H1 (cell line): Measurements from ENCODE around the gene GRIN3A. TPM values are rescaled to one million over a fixed set of nuclear protein-coding genes. Genes with fewer than 3 reads are reported as not detected.

Source experiments
- CTCF ChIA-PET: fragments of 300-600 bp; sonication (Branson Sonifier 250); formaldehyde crosslinking; loops from one replicate; lab custom pipeline; 2021; ENCODE audit not compliant: partially characterized antibody; lab: Charles Lee
- POLR2A ChIA-PET: fragments of 300-600 bp; sonication (Branson Sonifier 250); formaldehyde crosslinking; loops from one replicate; lab custom pipeline; 2021; ENCODE audit warnings: inconsistent platforms; ENCODE audit not compliant: partially characterized antibody; lab: Charles Lee
- DNase-seq, 2 experiments: peaks; one replicate each; pipeline versions ENCODE4 v3.0.0 to v3.0.0-alpha.2; 2010 to 2022; ENCODE audit warnings: low spot score in 2 of 2, low read depth in 1 of 2, mixed read lengths in 1 of 2
- FAIRE-seq: peaks from 2 replicates; lab custom pipeline; 2011; peaks lifted over from hg19 to GRCh38; lab: Jason Lieb, UNC
- H2AFZ ChIP-seq: 2 replicates; pipeline ENCODE4 v1.8.1; 2012; ENCODE audit warnings: low read length, inconsistent platforms
- H2AK5ac ChIP-seq: 2 replicates; pipeline ENCODE4 v1.6.1; 2013; ENCODE audit warnings: low read depth, low read length
- H2BK120ac ChIP-seq: replicated peaks from 2 replicates; pipeline ENCODE3; 2013; ENCODE audit warnings: low read depth, low read length, inconsistent platforms
- H2BK12ac ChIP-seq: 2 replicates; pipeline ENCODE4 v1.6.1; 2013; ENCODE audit warnings: low read depth, low read length
- H2BK15ac ChIP-seq: 2 replicates; pipeline ENCODE4 v1.6.1; 2013; ENCODE audit warnings: low read length
- H2BK20ac ChIP-seq: 2 replicates; pipeline ENCODE4 v1.6.1; 2013; ENCODE audit warnings: low read length
- H2BK5ac ChIP-seq: 2 replicates; pipeline ENCODE4 v1.6.1; 2013; ENCODE audit warnings: low read depth, low read length
- H3K14ac ChIP-seq: 2 replicates; pipeline ENCODE4 v1.6.1; 2013; ENCODE audit warnings: inconsistent platforms; ENCODE audit not compliant: insufficient read length
- H3K18ac ChIP-seq: 2 replicates; pipeline ENCODE4 v1.6.1; 2013; ENCODE audit warnings: low read length; ENCODE audit errors: extremely low read depth
- H3K23ac ChIP-seq: 2 replicates; pipeline ENCODE4 v1.6.1; 2013; ENCODE audit warnings: inconsistent platforms; ENCODE audit not compliant: insufficient read length
- H3K23me2 ChIP-seq: 2 replicates; pipeline ENCODE4 v1.6.1; 2013; ENCODE audit warnings: low read depth, low read length
- H3K27ac ChIP-seq: 2 replicates; pipeline ENCODE4 v1.6.1; 2011; ENCODE audit warnings: low read depth, low read length, inconsistent platforms
- H3K27me3 ChIP-seq, 4 experiments: replicated peaks in 1 of 4; 1 replicate in 1 of 4; 2 replicates in 3 of 4; pipeline versions ENCODE4 v1.6.1 to v1.8.1; 2011 to 2013; ENCODE audit warnings: low read length in 3 of 4, mild to moderate bottlenecking in 3 of 4, inconsistent platforms in 2 of 4, mixed read lengths in 2 of 4, moderate library complexity in 1 of 4; ENCODE audit not compliant: control insufficient read depth in 3 of 4, insufficient read depth in 3 of 4; ENCODE audit errors: extremely low read depth in 1 of 4
- H3K36me3 ChIP-seq, 4 experiments: 2 replicates each; pipeline versions ENCODE4 v1.6.1 to v1.8.1; 2011 to 2013; ENCODE audit warnings: mild to moderate bottlenecking in 4 of 4, low read length in 3 of 4, moderate library complexity in 2 of 4, control low read depth in 1 of 4, inconsistent platforms in 1 of 4; ENCODE audit not compliant: insufficient read depth in 4 of 4, control insufficient read depth in 2 of 4
- H3K4ac ChIP-seq: replicated peaks from 2 replicates; pipeline ENCODE3; 2013; ENCODE audit warnings: low read length, low read depth, mixed read lengths, inconsistent platforms; ENCODE audit not compliant: insufficient read length
- H3K4me1 ChIP-seq, 4 experiments: replicated peaks in 1 of 4; 1 replicate in 1 of 4; 2 replicates in 3 of 4; pipeline versions ENCODE4 v1.6.1 to v1.8.1; 2011 to 2013; ENCODE audit warnings: low read length in 3 of 4, inconsistent platforms in 2 of 4, mixed read lengths in 1 of 4; ENCODE audit not compliant: insufficient read depth in 4 of 4, control insufficient read depth in 3 of 4
- H3K4me2 ChIP-seq, 2 experiments: 2 replicates each; pipeline versions ENCODE4 v1.6.1 to v1.8.1; 2011 to 2013; ENCODE audit warnings: low read depth in 2 of 2, low read length in 2 of 2, control low read depth in 1 of 2, inconsistent platforms in 1 of 2, mild to moderate bottlenecking in 1 of 2; ENCODE audit not compliant: insufficient read depth in 1 of 2
- H3K4me3 ChIP-seq, 4 experiments: fragments of 200-600, 300-600 bp in 1 of 4; sonication (generic), shearing (Covaris generic), sonication (Bioruptor Twin) in 1 of 4; 2 replicates each; pipeline versions ENCODE4 v1.5.1 to v1.8.1; 2011 to 2016; ENCODE audit warnings: low read length in 4 of 4, low read depth in 3 of 4, control low read depth in 2 of 4, inconsistent platforms in 2 of 4, mild to moderate bottlenecking in 2 of 4, mixed read lengths in 1 of 4, moderate library complexity in 1 of 4; ENCODE audit not compliant: insufficient read depth in 2 of 4; ENCODE audit errors: extremely low read depth in 1 of 4
- H3K56ac ChIP-seq: replicated peaks from 2 replicates; pipeline ENCODE3; 2013; ENCODE audit warnings: low read depth, mild to moderate bottlenecking, mixed read lengths, low read length, inconsistent platforms; ENCODE audit not compliant: insufficient read length
- H3K79me1 ChIP-seq: 2 replicates; pipeline ENCODE4 v1.6.1; 2013; ENCODE audit warnings: low read depth, low read length, control low read depth
- H3K79me2 ChIP-seq, 2 experiments: 2 replicates each; pipeline versions ENCODE4 v1.6.1 to v1.8.1; 2012 to 2013; ENCODE audit warnings: low read length in 2 of 2, mild to moderate bottlenecking in 2 of 2, inconsistent platforms in 1 of 2; ENCODE audit not compliant: insufficient read depth in 2 of 2, control insufficient read depth in 1 of 2
- H3K9ac ChIP-seq, 4 experiments: replicated peaks in 1 of 4; 1 replicate in 1 of 4; 2 replicates in 3 of 4; pipeline versions ENCODE4 v1.6.1 to v1.8.1; 2011 to 2013; ENCODE audit warnings: low read depth in 3 of 4, low read length in 3 of 4, control low read depth in 2 of 4, mild to moderate bottlenecking in 2 of 4, moderate library complexity in 2 of 4, inconsistent platforms in 1 of 4; ENCODE audit errors: extremely low read depth in 1 of 4
- H3K9me3 ChIP-seq, 2 experiments: 2 replicates each; pipeline versions ENCODE4 v1.6.1 to v1.8.1; 2012 to 2013; ENCODE audit warnings: mild to moderate bottlenecking in 2 of 2, moderate library complexity in 2 of 2, control low read depth in 1 of 2, inconsistent platforms in 1 of 2, low read depth in 1 of 2, low read length in 1 of 2, mixed read lengths in 1 of 2; ENCODE audit not compliant: insufficient read depth in 2 of 2
- H4K20me1 ChIP-seq, 2 experiments: replicated peaks in 1 of 2; 2 replicates each; pipeline versions ENCODE3 to v1.8.1; 2011 to 2013; ENCODE audit warnings: inconsistent platforms in 2 of 2, low read length in 2 of 2, mild to moderate bottlenecking in 1 of 2; ENCODE audit not compliant: insufficient read depth in 2 of 2, control insufficient read depth in 1 of 2
- H4K5ac ChIP-seq: 2 replicates; pipeline ENCODE4 v1.6.1; 2013; ENCODE audit warnings: low read length, low read depth, mixed read lengths, inconsistent platforms; ENCODE audit not compliant: insufficient read length
- H4K8ac ChIP-seq: 2 replicates; pipeline ENCODE4 v1.8.0; 2013; ENCODE audit warnings: mild to moderate bottlenecking, moderate library complexity, low read length, inconsistent platforms; ENCODE audit not compliant: insufficient read depth; ENCODE audit errors: extremely low read depth
- H4K91ac ChIP-seq: replicated peaks from 2 replicates; pipeline ENCODE3; 2013; ENCODE audit warnings: low read length, mixed read lengths, inconsistent platforms; ENCODE audit not compliant: insufficient read length
- ATF2 ChIP-seq: IDR thresholded peaks from 2 replicates; pipeline ENCODE4 v1.6.1; 2012; ENCODE audit warnings: low read length, inconsistent platforms
- CHD1 ChIP-seq: IDR thresholded peaks from 2 replicates; pipeline ENCODE4 v1.6.1; 2012; ENCODE audit warnings: low read depth, low read length, improper control_type of control experiment
- CREB1 ChIP-seq: IDR thresholded peaks from 2 replicates; pipeline ENCODE4 v1.6.1; 2012; ENCODE audit warnings: inconsistent platforms
- JUN ChIP-seq: IDR thresholded peaks from 2 replicates; pipeline ENCODE4 v1.6.1; 2011; ENCODE audit warnings: low read depth, mild to moderate bottlenecking, improper control_type of control experiment, low read length
- KDM1A ChIP-seq: fragments of 200-600, 300-600 bp; sonication (generic); IDR thresholded peaks from 2 replicates; pipeline ENCODE4 v1.7.1; 2016; ENCODE audit warnings: mild to moderate bottlenecking, low read length, borderline replicate concordance
- NANOG ChIP-seq: IDR thresholded peaks from 2 replicates; pipeline ENCODE4 v1.6.1; 2011; ENCODE audit warnings: low read length, low read depth, mild to moderate bottlenecking, inconsistent platforms; ENCODE audit not compliant: insufficient read depth, poor library complexity, severe bottlenecking
- POLR2AphosphoS5 ChIP-seq: IDR thresholded peaks from 2 replicates; pipeline ENCODE4 v1.6.1; 2011; ENCODE audit warnings: low read depth, low read length
- POU5F1 ChIP-seq: IDR thresholded peaks from 2 replicates; pipeline ENCODE4 v1.6.1; 2011; ENCODE audit warnings: low read depth, mild to moderate bottlenecking, low read length, moderate library complexity
- RBBP5 ChIP-seq: IDR thresholded peaks from 2 replicates; pipeline ENCODE4 v1.7.1; 2012; ENCODE audit warnings: low read depth, mild to moderate bottlenecking, inconsistent platforms, low read length, moderate library complexity, borderline replicate concordance
- SP4 ChIP-seq: IDR thresholded peaks from 2 replicates; pipeline ENCODE4 v1.6.1; 2012; ENCODE audit warnings: low read length, inconsistent platforms
- SUZ12 ChIP-seq: fragments of 200-600 bp; sonication (generic); IDR thresholded peaks from 2 replicates; pipeline ENCODE4 v1.6.1; 2012; ENCODE audit warnings: mild to moderate bottlenecking, inconsistent platforms, low read length, moderate library complexity, mixed read lengths
- TBP ChIP-seq: IDR thresholded peaks from 2 replicates; pipeline ENCODE4 v1.6.1; 2011; ENCODE audit warnings: low read depth, low read length, improper control_type of control experiment
- WGBS, 2 experiments: shearing (Covaris generic) in 1 of 2; methylation state at CpG; one replicate each; pipeline versions ENCODE4 v1.1.6 to v1.1.7; 2013 to 2015; ENCODE audit warnings: low lambda C conversion rate in 2 of 2, mixed read lengths in 2 of 2, inconsistent platforms in 1 of 2, low coverage in 1 of 2, missing lambda C conversion rate in 1 of 2; ENCODE audit not compliant: insufficient replicate concordance in 2 of 2, insufficient coverage in 1 of 2, insufficient read length in 1 of 2; ENCODE audit errors: extremely low coverage in 1 of 2, missing lambda C conversion rate in 1 of 2; 5-methylcytosine and 5-hydroxymethylcytosine counted together
- polyA plus RNA-seq, 7 experiments: library from polyadenylated mRNA; depleted of rRNA in 3 of 7; stranded (reverse) in 5 of 7; unstranded in 2 of 7; fragments of >200 nt in 5 of 7; fragments of 200-250 nt in 2 of 7; gene quantifications; 1 replicate in 5 of 7; 2 replicates in 1 of 7; 4 replicates in 1 of 7; pipeline versions ENCODE4 v1.2.1 to v1.2.3, GENCODE V29; 2011 to 2013; ENCODE audit warnings: missing spikeins in 2 of 7, mixed read lengths in 2 of 7
- total RNA-seq: library from RNA; stranded (reverse); fragmentation: NEBNext Ultra II Directional; extraction: Animal tissue kit (Norgen Biotek cat#: 25700); gene quantifications from 2 replicates; pipeline ENCODE4 v1.2.1, GENCODE V29; 2021
- TF ChIP-seq, protein P1 (sequence below): IDR thresholded peaks from 2 replicates; pipeline ENCODE4 v1.6.1; 2012; ENCODE audit warnings: inconsistent platforms

The GRIN3A gene
- total and polyA plus RNA-seq, 2 of the 8 experiments (the other 6 are each of a cell fraction or from before 2014, with no cell fraction given), result 0.04 TPM; not detected in 1

- no peaks in the 10 kb centered on the region for H3K4me1 ChIP-seq
- H4K8ac ChIP-seq, result no peak overlapping the region
- H4K5ac ChIP-seq, result no peak overlapping the region
- H2BK120ac ChIP-seq, result no peak overlapping the region
- DNase-seq, result no peak
- H3K4me3 ChIP-seq, result no peak overlapping the region
- H2AK5ac ChIP-seq, result no peak overlapping the region
- H2BK15ac ChIP-seq, result no peak overlapping the region
- H2BK20ac ChIP-seq, result no peak overlapping the region
- no peaks in the 10 kb centered on the region for H3K27me3 ChIP-seq
- no peak overlapping the region for H2AFZ ChIP-seq
- no peak overlapping the region for H3K9ac ChIP-seq
- H3K4ac ChIP-seq, result no peak overlapping the region
- no peak overlapping the region for H3K18ac ChIP-seq
- no peak overlapping the region for H3K4me2 ChIP-seq
- H2BK12ac ChIP-seq, result no peak overlapping the region
- ChIA-PET POLR2A (no interaction called here), CTCF (no interaction called here)
- no peak overlapping the region for H3K56ac ChIP-seq
- H2BK5ac ChIP-seq, result no peak overlapping the region
- H3K79me1 ChIP-seq, result no peaks in the 10 kb centered on the region
- no peak overlapping the region for H3K27ac ChIP-seq
- no peak for FAIRE-seq
- no peak overlapping the region for H4K91ac ChIP-seq
- no peaks in the 10 kb centered on the region for H3K23me2 ChIP-seq
- no peaks in the 10 kb centered on the region for H3K9me3 ChIP-seq
- no peaks in the 10 kb centered on the region for H3K79me2 ChIP-seq
- no peak for TF ChIP-seq SP4
- no peak for TF ChIP-seq KDM1A
- TF ChIP-seq JUN, result no peak
- TF ChIP-seq ATF2, result no peak
- no peak for TF ChIP-seq TBP
- no peak for TF ChIP-seq NANOG
- no peak for TF ChIP-seq SUZ12
- TF ChIP-seq CREB1, result no peak
- no peak for TF ChIP-seq RBBP5
- TF ChIP-seq, protein P1, sequence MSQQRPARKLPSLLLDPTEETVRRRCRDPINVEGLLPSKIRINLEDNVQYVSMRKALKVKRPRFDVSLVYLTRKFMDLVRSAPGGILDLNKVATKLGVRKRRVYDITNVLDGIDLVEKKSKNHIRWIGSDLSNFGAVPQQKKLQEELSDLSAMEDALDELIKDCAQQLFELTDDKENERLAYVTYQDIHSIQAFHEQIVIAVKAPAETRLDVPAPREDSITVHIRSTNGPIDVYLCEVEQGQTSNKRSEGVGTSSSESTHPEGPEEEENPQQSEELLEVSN, result no peak
- TF ChIP-seq CHD1, result no peak
- TF ChIP-seq POLR2AphosphoS5, result no peak
- TF ChIP-seq POU5F1, result no peak
- no peak overlapping the region for H3K23ac ChIP-seq
- H3K14ac ChIP-seq, result no peak overlapping the region
- no peaks in the 10 kb centered on the region for H4K20me1 ChIP-seq
- no peaks in the 10 kb centered on the region for H3K36me3 ChIP-seq
- WGBS, 2 experiments, result 94% methylated on average over 4 of the region's 4 CpGs; no CpG with 5 or more reads in 1 of the 2 experiments
These were observed 39.9 kb upstream of the GRIN3A start for GRCh38 chr9:101778332-101778731.
